ENCODE data around the gene KRT82.

DNA sequence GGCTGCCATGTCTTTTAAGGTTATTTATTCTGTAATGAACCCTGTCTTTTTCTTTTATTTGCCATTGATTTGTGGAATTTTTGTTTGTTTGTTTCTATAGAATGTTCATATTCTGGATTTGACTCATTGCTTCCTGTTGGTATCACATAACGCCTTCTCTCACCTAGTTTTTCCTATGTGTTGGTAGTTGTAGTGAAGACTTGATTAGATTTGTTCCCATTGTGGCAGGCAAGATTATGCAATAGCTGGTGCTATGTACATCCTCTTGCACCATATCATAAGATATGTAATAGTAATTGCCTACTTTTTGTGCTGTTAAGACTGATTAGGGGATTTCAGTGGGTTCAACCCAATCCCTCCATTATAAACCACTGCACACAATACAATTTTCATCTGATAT lies 49.7 kb upstream of the KRT82 start:
- TF ChIP-seq, protein P1, sequence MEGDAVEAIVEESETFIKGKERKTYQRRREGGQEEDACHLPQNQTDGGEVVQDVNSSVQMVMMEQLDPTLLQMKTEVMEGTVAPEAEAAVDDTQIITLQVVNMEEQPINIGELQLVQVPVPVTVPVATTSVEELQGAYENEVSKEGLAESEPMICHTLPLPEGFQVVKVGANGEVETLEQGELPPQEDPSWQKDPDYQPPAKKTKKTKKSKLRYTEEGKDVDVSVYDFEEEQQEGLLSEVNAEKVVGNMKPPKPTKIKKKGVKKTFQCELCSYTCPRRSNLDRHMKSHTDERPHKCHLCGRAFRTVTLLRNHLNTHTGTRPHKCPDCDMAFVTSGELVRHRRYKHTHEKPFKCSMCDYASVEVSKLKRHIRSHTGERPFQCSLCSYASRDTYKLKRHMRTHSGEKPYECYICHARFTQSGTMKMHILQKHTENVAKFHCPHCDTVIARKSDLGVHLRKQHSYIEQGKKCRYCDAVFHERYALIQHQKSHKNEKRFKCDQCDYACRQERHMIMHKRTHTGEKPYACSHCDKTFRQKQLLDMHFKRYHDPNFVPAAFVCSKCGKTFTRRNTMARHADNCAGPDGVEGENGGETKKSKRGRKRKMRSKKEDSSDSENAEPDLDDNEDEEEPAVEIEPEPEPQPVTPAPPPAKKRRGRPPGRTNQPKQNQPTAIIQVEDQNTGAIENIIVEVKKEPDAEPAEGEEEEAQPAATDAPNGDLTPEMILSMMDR (IDR thresholded peaks at IDR 0.05) = no peak
- no peak for TF ChIP-seq POLR2A (IDR thresholded peaks at IDR 0.05)
